Naive thymus-derived CD8-positive, alpha-beta T cell (primary cell): ENCODE results near the gene DUS2. TPM values are rescaled to one million over a fixed set of nuclear protein-coding genes. Genes with fewer than 3 reads are reported as not detected.

ENCODE experiments used
- ATAC-seq, 2 donors: fragments of 150-1000 bp; cut with Tn5 transposase in 1 of 2; sonication (Bioruptor Pico), chemical (Tn5 transposase) in 1 of 2; 1 replicate in 1 of 2; 2 replicates in 1 of 2; pipeline ENCODE4 v1.10.0; 2021; ENCODE audit warnings: mild to moderate bottlenecking in 2 of 2, moderate library complexity in 2 of 2
- POLR2A ChIA-PET: fragments of 350-600 bp; sonication (Branson Sonifier 250); formaldehyde crosslinking; loops from one replicate; lab custom pipeline; 2021; ENCODE audit warnings: antibody characterized with exemption; lab: Charles Lee
- DNase-seq, 10 donors: peaks; one replicate each; pipeline versions ENCODE4 v3.0.0 to v3.0.0-alpha.2; 2020 to 2022
- H3K27ac Mint-ChIP-seq, 10 donors: one replicate each; pipeline ENCODE4 v1.8.0; 2020 to 2022; ENCODE audit warnings: mild to moderate bottlenecking in 10 of 10, mixed read lengths in 10 of 10, moderate library complexity in 4 of 10, inconsistent platforms in 1 of 10
- H3K27me3 Mint-ChIP-seq, 5 donors: one replicate each; pipeline ENCODE4 v1.8.0; 2021 to 2022; ENCODE audit warnings: mixed read lengths in 5 of 5
- H3K36me3 Mint-ChIP-seq, 3 donors: one replicate each; pipeline ENCODE4 v1.8.0; 2020 to 2022; ENCODE audit warnings: mixed read lengths in 3 of 3, mild to moderate bottlenecking in 2 of 3, inconsistent platforms in 1 of 3
- H3K4me1 Mint-ChIP-seq, 4 donors: one replicate each; pipeline ENCODE4 v1.8.0; 2021 to 2022; ENCODE audit warnings: mixed read lengths in 4 of 4
- H3K4me3 Mint-ChIP-seq, 10 donors: one replicate each; pipeline ENCODE4 v1.8.0; 2020 to 2022; ENCODE audit warnings: mild to moderate bottlenecking in 10 of 10, mixed read lengths in 10 of 10, moderate library complexity in 6 of 10, inconsistent platforms in 1 of 10
- H3K9me3 Mint-ChIP-seq, 9 donors: one replicate each; pipeline ENCODE4 v1.8.0; 2020 to 2022; ENCODE audit warnings: mixed read lengths in 9 of 9, mild to moderate bottlenecking in 3 of 9, inconsistent platforms in 1 of 9, moderate library complexity in 1 of 9
- polyA plus RNA-seq, 3 donors: library from polyadenylated mRNA; unstranded; fragments of 300-500 nt; fragmentation: Illumina TruSeq; gene quantifications; one replicate each; pipeline ENCODE4 v1.2.3, GENCODE V29; 2021
- total RNA-seq, 8 experiments: library from RNA in 2 of 8; stranded (reverse) in 2 of 8; gene quantifications; one replicate each; pipeline ENCODE4 v1.2.3 and lab custom pipeline; 2021 to 2026

DUS2 gene
- total and polyA plus RNA-seq, 5 experiments from 2014 or later, result 6.4 to 21.1 (median 13.1) TPM

- H3K9me3 Mint-ChIP-seq, result no peaks in the 10 kb centered on the region
- POLR2A ChIA-PET, result interaction anchor here (0.6 to 11.3 kb wide), 10 partner anchors 10 to 372 kb away, joined by 3 to 406 read pairs (median 6); partner anchors contain the start of genes DPEP2, ESRP2 and PSMB10
- DNase-seq (no peak), ATAC-seq (no peak)
- peaks cover 61 to 95% (median 92%) of the 10 kb centered on the region in 4 donors for H3K4me1 Mint-ChIP-seq
- H3K4me3 Mint-ChIP-seq, result peak overlapping the region; percentile 66 to 86 (median 75)
- no peaks in the 10 kb centered on the region for H3K27me3 Mint-ChIP-seq
- peak overlapping the region; percentile 86 to 97 (median 95) for H3K27ac Mint-ChIP-seq
- peaks cover 0 to 12% (median 12%) of the 10 kb centered on the region in 3 donors for H3K36me3 Mint-ChIP-seq
These were observed 56.2 kb downstream of the DUS2 start for GRCh38 chr16:68079376-68079625.

GRCh38 chr16:68079626-68080344 is 56.7 kb downstream of the DUS2 start:
- H3K27me3 Mint-ChIP-seq, result no peaks in the 10 kb centered on the region
- peak; percentile 32 to 85 (median 68) for DNase-seq
- ATAC-seq, result peak; percentile 46 to 61
- H3K9me3 Mint-ChIP-seq, result no peaks in the 10 kb centered on the region
- peak overlapping the region; percentile 86 to 97 (median 95) for H3K27ac Mint-ChIP-seq
- peaks cover 0 to 12% (median 8%) of the 10 kb centered on the region in 3 donors for H3K36me3 Mint-ChIP-seq
- peak overlapping the region; percentile 66 to 86 (median 75) for H3K4me3 Mint-ChIP-seq
- H3K4me1 Mint-ChIP-seq, result peaks cover 57 to 92% (median 90%) of the 10 kb centered on the region in 4 donors
- POLR2A ChIA-PET, result interaction anchor here (0.6 to 11.3 kb wide), 21 partner anchors 10 to 417 kb away, joined by 3 to 406 read pairs (median 4); partner anchors contain the start of genes DPEP2, ESRP2, PLA2G15 and PSMB10

DNA sequence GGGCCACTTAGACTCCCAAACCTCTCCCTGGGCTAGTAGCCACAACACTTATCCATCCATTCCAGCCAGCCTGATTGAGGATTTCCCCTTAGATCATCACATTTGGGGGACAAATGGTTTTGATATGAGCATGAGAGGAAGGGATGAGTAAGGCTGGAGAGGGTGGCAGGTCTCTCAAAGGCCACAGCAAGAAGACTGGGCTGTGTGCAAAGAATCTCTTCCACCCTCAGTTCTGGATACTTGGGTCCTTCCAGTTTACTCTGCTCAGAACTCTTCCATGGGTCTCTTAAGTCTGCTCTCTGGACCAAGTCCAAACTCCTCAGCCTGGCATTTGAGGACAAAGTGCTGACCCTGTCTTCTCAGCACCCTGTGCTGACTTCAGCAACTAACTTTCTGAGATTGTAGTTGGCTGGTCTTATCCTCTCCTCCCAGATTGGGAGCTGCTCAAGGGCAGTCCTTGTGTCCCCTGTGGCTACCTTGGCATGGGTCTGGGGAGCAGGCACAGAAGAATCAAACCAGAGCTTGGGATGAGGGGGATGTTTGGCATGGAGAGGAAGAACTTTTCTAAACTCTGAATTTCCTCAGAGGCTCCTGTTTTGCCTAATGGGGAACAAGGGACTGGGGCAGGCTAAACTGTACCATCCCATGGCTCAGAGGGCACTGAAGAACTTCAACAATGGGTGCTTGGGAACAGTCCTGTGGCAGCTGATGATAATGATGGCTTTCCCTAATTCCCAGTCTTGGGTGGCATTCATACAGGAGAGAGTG is 59.0 kb downstream of the DUS2 start:
- no peak for ATAC-seq
- H3K36me3 Mint-ChIP-seq, result peaks cover 0 to 6% (median 5%) of the 10 kb centered on the region in 3 donors
- POLR2A ChIA-PET, result interaction anchor here (0.5 to 11.3 kb wide), 6 partner anchors 11 to 162 kb away, joined by 3 to 406 read pairs (median 5); no protein-coding TSS in a partner anchor
- no peak for DNase-seq
- H3K27ac Mint-ChIP-seq, result peak overlapping the region; percentile 81 to 96 (median 94)
- no peaks in the 10 kb centered on the region for H3K27me3 Mint-ChIP-seq
- H3K4me3 Mint-ChIP-seq, result peak overlapping the region in 9 of 10 donors; percentile 20 to 89 (median 69)
- H3K9me3 Mint-ChIP-seq, result no peaks in the 10 kb centered on the region
- H3K4me1 Mint-ChIP-seq, result peaks cover 47 to 77% (median 75%) of the 10 kb centered on the region in 4 donors

DNA sequence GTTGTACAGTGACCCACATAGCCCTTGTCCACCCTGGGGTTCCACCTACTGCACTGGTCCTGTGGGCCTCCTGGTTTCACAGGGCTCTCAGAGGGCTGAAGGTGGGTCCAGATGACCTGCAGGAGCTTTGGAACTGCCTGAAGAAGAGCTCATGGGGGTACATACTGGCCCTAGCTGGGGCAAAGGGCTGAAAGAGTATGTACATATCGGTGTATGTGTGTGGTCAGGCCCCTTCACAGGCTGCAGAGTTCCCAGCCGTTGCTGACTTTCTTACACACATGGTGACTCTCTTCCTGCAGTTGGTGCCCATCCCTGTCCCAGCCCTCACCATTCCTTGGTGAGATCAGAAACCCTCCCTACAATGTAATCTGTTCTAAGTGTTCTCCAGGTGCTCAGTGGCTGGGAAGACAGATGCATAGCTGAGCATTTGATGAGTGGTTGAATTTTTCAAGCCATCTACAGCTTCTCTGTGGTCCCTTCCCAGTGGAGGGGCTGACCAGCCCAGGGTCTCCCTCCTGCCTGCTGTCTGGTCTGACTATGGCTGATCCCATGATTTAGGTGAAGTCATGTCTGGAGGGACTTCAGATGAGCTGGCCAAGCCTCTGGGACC is 59.6 kb downstream of the DUS2 start:
- H3K27me3 Mint-ChIP-seq, result no peaks in the 10 kb centered on the region
- peak overlapping the region; percentile 81 to 97 (median 95) for H3K27ac Mint-ChIP-seq

DNA sequence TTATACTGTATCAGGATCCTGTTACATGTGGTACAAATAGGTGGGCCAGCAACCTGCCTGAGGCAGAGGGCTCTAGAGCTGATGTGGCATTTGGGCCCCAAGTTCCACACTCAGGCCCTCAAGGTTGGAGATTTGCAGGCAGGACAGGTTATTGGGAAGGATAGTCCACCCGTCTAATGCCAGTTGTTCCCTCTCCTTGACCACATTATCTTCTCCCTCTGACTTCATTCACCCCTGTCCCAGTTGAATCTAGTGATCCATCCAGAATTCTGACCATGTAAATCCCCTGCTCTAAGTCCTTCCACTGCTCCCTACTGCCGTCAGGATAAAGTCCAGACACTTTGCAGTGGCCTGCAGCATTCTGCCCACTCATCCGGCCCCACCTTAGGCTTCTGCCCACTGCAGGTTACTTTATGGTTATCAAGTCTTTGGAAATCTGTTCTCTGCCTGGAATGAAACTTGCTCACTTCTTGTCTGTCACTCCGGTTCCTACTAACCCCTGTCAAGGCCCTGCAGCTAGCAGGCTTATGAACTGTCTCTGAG is 60.2 kb downstream of the DUS2 start:
- Mint-ChIP-seq H3K27me3 (no peaks in the 10 kb centered on the region), H3K9me3 (no peaks in the 10 kb centered on the region), H3K36me3 (peaks cover 0 to 1% (median 0%) of the 10 kb centered on the region in 3 donors), H3K27ac (peak overlapping the region; percentile 81 to 97 (median 95)), H3K4me1 (peaks cover 46 to 72% (median 70%) of the 10 kb centered on the region in 4 donors), H3K4me3 (peak overlapping the region; percentile 85 to 98 (median 90))
- ATAC-seq (no peak), DNase-seq (no peak)
- POLR2A ChIA-PET, result interaction anchor here (0.7 to 11.3 kb wide), 10 partner anchors 9 to 190 kb away, joined by 3 to 406 read pairs (median 10); partner anchors contain the start of genes DDX28, DPEP2, DUS2 and PSKH1

More for the DNA sequence above, 59.6 kb downstream of the DUS2 start:
- peaks cover 0 to 6% (median 5%) of the 10 kb centered on the region in 3 donors for H3K36me3 Mint-ChIP-seq
- peak overlapping the region in 8 of 10 donors; percentile 63 to 91 (median 86) for H3K4me3 Mint-ChIP-seq
- no peaks in the 10 kb centered on the region for H3K9me3 Mint-ChIP-seq
- ATAC-seq, result no peak
- H3K4me1 Mint-ChIP-seq, result peaks cover 48 to 75% (median 74%) of the 10 kb centered on the region in 4 donors
- no peak for DNase-seq
- POLR2A ChIA-PET, result interaction anchor here (0.5 to 11.3 kb wide), 8 partner anchors 10 to 161 kb away, joined by 3 to 406 read pairs (median 5); partner anchors contain the start of genes DPEP2 and PSMB10

- H3K4me3 Mint-ChIP-seq, result peak overlapping the region; percentile 85 to 98 (median 90)
- no peak for ATAC-seq
- H3K4me1 Mint-ChIP-seq, result peaks cover 44 to 71% (median 69%) of the 10 kb centered on the region in 4 donors
These were observed 60.9 kb downstream of the DUS2 start for GRCh38 chr16:68083861-68084503.

GRCh38 chr16:68084504-68085258 is 61.6 kb downstream of the DUS2 start:
- H3K27ac Mint-ChIP-seq, result peak overlapping the region; percentile 81 to 97 (median 95)
- peak overlapping the region; percentile 85 to 98 (median 90) for H3K4me3 Mint-ChIP-seq
- peaks cover 43 to 71% (median 67%) of the 10 kb centered on the region in 4 donors for H3K4me1 Mint-ChIP-seq
- no peaks in the 10 kb centered on the region for H3K9me3 Mint-ChIP-seq
- POLR2A ChIA-PET, result interaction anchor here (0.5 to 11.3 kb wide), 39 partner anchors 9 to 537 kb away, joined by 3 to 406 read pairs (median 4); partner anchors contain the start of genes DDX28, DPEP2, DUS2 and EDC4
- no peaks in the 10 kb centered on the region for H3K27me3 Mint-ChIP-seq
- no peaks in the 10 kb centered on the region for H3K36me3 Mint-ChIP-seq
- ATAC-seq (peak; percentile 57 to 63), DNase-seq (peak; percentile 74 to 94 (median 81))

More at GRCh38 chr16:68083861-68084503, 60.9 kb downstream of the DUS2 start:
- POLR2A ChIA-PET, result interaction anchor here (0.5 to 11.3 kb wide), 19 partner anchors 10 to 211 kb away, joined by 3 to 406 read pairs (median 6); partner anchors contain the start of genes DDX28, DPEP2, DUS2 and EDC4
- peak overlapping the region; percentile 81 to 97 (median 95) for H3K27ac Mint-ChIP-seq
- no peaks in the 10 kb centered on the region for H3K36me3 Mint-ChIP-seq
- DNase-seq, result peak in 1 of 10 donors; percentile 18
- no peaks in the 10 kb centered on the region for H3K9me3 Mint-ChIP-seq
- H3K27me3 Mint-ChIP-seq, result no peaks in the 10 kb centered on the region

DNA sequence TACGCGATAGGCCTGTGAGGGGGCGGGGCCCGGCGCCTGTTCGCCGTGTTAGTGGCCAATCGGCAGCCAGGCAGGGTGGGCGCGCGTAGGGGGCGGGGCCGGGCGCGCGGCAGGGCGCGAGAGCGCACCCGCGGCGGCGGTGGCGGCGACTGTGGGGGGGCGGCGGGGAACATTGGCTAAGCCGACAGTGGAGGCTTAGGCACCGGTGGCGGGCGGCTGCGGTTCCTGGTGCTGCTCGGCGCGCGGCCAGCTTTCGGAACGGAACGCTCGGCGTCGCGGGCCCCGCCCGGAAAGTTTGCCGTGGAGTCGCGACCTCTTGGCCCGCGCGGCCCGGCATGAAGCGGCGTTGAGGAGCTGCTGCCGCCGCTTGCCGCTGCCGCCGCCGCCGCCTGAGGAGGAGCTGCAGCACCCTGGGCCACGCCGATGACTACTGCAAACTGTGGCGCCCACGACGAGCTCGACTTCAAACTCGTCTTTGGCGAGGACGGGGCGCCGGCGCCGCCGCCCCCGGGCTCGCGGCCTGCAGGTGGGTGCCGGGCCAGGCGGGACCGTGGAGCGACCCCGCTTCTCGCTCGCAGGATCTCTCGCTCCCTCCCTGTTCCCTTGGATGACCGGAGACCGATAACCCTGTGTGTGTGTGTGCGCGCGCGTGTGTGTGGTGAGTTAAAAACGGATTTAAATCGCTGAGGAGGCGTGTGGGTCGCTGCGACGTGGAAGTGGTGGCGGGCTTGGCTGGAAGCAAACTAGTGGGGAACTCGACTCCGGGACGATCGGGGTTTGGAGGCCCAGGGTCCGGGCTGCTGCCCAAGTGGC is 62.4 kb downstream of the DUS2 start, which contains the start of gene NFATC3:
TSS of gene NFATC3 (plus strand) at position 112 of the 813 bp plus-strand sequence. CDS start at position 424, 312 bp downstream.
- Mint-ChIP-seq H3K27ac (peak within 1 kb of the TSS; percentile 81 to 97 (median 96)), H3K27me3 (no peaks in the 10 kb centered on the region), H3K4me3 (peak within 1 kb of the TSS; percentile 86 to 98 (median 92)), H3K4me1 (peaks cover 40 to 71% (median 66%) of the 10 kb centered on the region in 4 donors), H3K9me3 (no peaks in the 10 kb centered on the region), H3K36me3 (no peaks in the 10 kb centered on the region)
- POLR2A ChIA-PET, result interaction anchor here (0.5 to 11.3 kb wide), 40 partner anchors 8 to 538 kb away, joined by 3 to 406 read pairs (median 4); partner anchors contain the start of genes DDX28, DPEP2, DUS2 and EDC4
- ATAC-seq (peak; percentile 69 to 79), DNase-seq (peak; percentile 95 to 100 (median 98))

- H3K4me3 Mint-ChIP-seq, result peak overlapping the region; percentile 86 to 98 (median 92)
- H3K36me3 Mint-ChIP-seq, result no peaks in the 10 kb centered on the region
- DNase-seq (no peak), ATAC-seq (no peak)
- H3K9me3 Mint-ChIP-seq, result no peaks in the 10 kb centered on the region
- POLR2A ChIA-PET, result interaction anchor here (0.6 to 11.3 kb wide), 9 partner anchors 17 to 549 kb away, joined by 3 to 406 read pairs (median 4); partner anchors contain the start of genes DPEP2 and PSMB10
- peaks cover 42 to 72% (median 66%) of the 10 kb centered on the region in 4 donors for H3K4me1 Mint-ChIP-seq
- H3K27ac Mint-ChIP-seq, result peak overlapping the region; percentile 80 to 97 (median 91)
- no peaks in the 10 kb centered on the region for H3K27me3 Mint-ChIP-seq
These were observed 63.3 kb downstream of the DUS2 start for GRCh38 chr16:68086336-68086841.
